ENCODE results near the gene CYBC1. TPM values are rescaled to one million over a fixed set of nuclear protein-coding genes. Genes with fewer than 3 reads are reported as not detected.

CYBC1 gene
- total and polyA plus RNA-seq, 9 of the 15 experiments (the other 6 are each of a cell fraction or from before 2014, with no cell fraction given) = 1.3 to 71.8 (median 49.9) TPM

DNA sequence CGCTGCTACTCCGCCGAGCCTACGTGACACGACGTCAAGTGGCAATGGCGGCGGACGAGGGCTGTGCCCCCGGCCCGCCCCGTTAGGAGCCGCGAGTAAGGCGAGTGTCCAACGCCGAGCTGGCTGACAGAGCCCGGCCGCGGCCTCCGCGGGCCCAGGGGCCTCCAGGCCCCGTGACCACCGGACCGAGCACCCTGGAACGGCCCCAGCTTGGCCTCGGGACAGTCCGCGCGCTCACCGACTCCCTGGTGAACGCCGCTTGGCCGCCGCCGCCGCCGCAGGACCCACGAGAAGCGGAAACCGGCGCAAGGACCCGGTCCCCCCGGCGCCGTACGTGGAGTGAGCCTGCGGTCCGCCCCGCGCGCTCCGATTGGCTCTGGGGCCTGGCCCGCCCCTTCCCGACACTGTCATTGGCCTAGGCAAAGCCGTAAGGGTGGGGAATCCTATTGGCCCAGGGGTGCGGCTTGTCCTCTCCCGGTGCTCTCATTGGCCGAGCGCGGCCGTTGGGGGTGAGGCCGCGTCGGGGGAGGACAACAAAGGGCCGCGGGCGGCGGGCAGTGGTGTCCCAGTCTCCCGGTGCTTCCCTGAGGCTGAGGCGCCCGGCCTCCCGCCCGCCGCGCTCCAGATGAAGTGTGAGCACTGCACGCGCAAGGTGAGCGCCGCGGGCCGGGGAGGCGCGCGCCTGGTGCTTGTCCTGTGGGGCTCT, 7.8 kb upstream of the CYBC1 start, which contains the start of gene NARF (continued):
- no peak for TF ChIP-seq BACH1 (tag; IDR thresholded peaks at IDR 0.05)
- peak; percentile 67 for TF ChIP-seq SMAD4 (CRISPR knock-in tag; conservative IDR thresholded peaks at IDR 0.05)
- TF ChIP-seq ZNF408 (CRISPR knock-in tag; IDR thresholded peaks at IDR 0.05; ENCODE audit: low read depth) = no peak
- TF ChIP-seq ZNF12 (CRISPR knock-in tag; IDR thresholded peaks at IDR 0.05) = peak; percentile 91
- TF ChIP-seq SREBF1 (IDR thresholded peaks at IDR 0.05; ENCODE audit: borderline replicate concordance, low read depth, low read length) = 0 out of 2 replicates have a peak, but pooled peaks have one; percentile 56
- TF ChIP-seq, protein P1, sequence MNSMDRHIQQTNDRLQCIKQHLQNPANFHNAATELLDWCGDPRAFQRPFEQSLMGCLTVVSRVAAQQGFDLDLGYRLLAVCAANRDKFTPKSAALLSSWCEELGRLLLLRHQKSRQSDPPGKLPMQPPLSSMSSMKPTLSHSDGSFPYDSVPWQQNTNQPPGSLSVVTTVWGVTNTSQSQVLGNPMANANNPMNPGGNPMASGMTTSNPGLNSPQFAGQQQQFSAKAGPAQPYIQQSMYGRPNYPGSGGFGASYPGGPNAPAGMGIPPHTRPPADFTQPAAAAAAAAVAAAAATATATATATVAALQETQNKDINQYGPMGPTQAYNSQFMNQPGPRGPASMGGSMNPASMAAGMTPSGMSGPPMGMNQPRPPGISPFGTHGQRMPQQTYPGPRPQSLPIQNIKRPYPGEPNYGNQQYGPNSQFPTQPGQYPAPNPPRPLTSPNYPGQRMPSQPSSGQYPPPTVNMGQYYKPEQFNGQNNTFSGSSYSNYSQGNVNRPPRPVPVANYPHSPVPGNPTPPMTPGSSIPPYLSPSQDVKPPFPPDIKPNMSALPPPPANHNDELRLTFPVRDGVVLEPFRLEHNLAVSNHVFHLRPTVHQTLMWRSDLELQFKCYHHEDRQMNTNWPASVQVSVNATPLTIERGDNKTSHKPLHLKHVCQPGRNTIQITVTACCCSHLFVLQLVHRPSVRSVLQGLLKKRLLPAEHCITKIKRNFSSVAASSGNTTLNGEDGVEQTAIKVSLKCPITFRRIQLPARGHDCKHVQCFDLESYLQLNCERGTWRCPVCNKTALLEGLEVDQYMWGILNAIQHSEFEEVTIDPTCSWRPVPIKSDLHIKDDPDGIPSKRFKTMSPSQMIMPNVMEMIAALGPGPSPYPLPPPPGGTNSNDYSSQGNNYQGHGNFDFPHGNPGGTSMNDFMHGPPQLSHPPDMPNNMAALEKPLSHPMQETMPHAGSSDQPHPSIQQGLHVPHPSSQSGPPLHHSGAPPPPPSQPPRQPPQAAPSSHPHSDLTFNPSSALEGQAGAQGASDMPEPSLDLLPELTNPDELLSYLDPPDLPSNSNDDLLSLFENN (IDR thresholded peaks at IDR 0.05; ENCODE audit: low read depth in 2 of 2, low read length in 2 of 2) = no peak
- 0 out of 4 replicates have a peak, but pooled peaks of 1 of the 2 experiments have one; percentile 10 for TF ChIP-seq KDM4B (IDR thresholded peaks at IDR 0.05; ENCODE audit: borderline replicate concordance in 2 of 2, low read depth in 1 of 2)
- TF ChIP-seq SMARCA4 (IDR thresholded peaks at IDR 0.05) = no peak
- TF ChIP-seq ZNF384 (IDR thresholded peaks at IDR 0.05; ENCODE audit: low read depth, low read length) = no peak
- TF ChIP-seq NUFIP1 (IDR thresholded peaks at IDR 0.05; ENCODE audit: partially characterized antibody) = no peak
- peak; percentile 39 for TF ChIP-seq RBM22 (IDR thresholded peaks at IDR 0.05; ENCODE audit: low read depth, low read length, poor library complexity, severe bottlenecking)
- TF ChIP-seq RFX1 (IDR thresholded peaks at IDR 0.05) = no peak
- 0 out of 2 replicates have a peak, but pooled peaks have one; percentile 28 for TF ChIP-seq CHCHD3 (CRISPR knock-in tag; IDR thresholded peaks at IDR 0.05)
- TF ChIP-seq EP300 (IDR thresholded peaks at IDR 0.05; ENCODE audit: low read length) = no peak
- TF ChIP-seq NR1H2 (CRISPR knock-in tag; IDR thresholded peaks at IDR 0.05) = no peak; the same call in 1 of the 2 replicates
- no peak for TF ChIP-seq ZNF780A (CRISPR knock-in tag; IDR thresholded peaks at IDR 0.05)
- TF ChIP-seq ZNF24 (IDR thresholded peaks at IDR 0.05) = peak; percentile 22; the same call in 1 of the 2 replicates
- no peak for TF ChIP-seq PTBP1 (IDR thresholded peaks at IDR 0.05; ENCODE audit: low read depth, low read length)
- no peak for TF ChIP-seq ZFP30 (CRISPR knock-in tag; IDR thresholded peaks at IDR 0.05; ENCODE audit: borderline replicate concordance)
- TF ChIP-seq ZNF282 (CRISPR knock-in tag; IDR thresholded peaks at IDR 0.05) = no peak
- TF ChIP-seq WHSC1 (IDR thresholded peaks at IDR 0.05; ENCODE audit: low read length) = no peak
- no peak for TF ChIP-seq ZBTB5 (IDR thresholded peaks at IDR 0.05)
- no peak for TF ChIP-seq ZNF445 (CRISPR knock-in tag; IDR thresholded peaks at IDR 0.05; ENCODE audit: low read depth)
- TF ChIP-seq MTA1 (IDR thresholded peaks at IDR 0.05; ENCODE audit: borderline replicate concordance) = no peak
- no peak for TF ChIP-seq ZNF311 (CRISPR knock-in tag; IDR thresholded peaks at IDR 0.05)
- TF ChIP-seq ZNF23 (CRISPR knock-in tag; IDR thresholded peaks at IDR 0.05) = no peak
- TF ChIP-seq EGR1 (conservative IDR thresholded peaks at IDR 0.05) = peak; percentile 23; the same call in 1 of the 2 replicates

Measured in K562 (cell line).